Measurements from ENCODE around the gene ERI2. TPM values are rescaled to one million over a fixed set of nuclear protein-coding genes. Genes with fewer than 3 reads are reported as not detected.

ERI2 gene
- total RNA-seq, 1 experiment from 2014 or later, result 22.4 TPM

DNA sequence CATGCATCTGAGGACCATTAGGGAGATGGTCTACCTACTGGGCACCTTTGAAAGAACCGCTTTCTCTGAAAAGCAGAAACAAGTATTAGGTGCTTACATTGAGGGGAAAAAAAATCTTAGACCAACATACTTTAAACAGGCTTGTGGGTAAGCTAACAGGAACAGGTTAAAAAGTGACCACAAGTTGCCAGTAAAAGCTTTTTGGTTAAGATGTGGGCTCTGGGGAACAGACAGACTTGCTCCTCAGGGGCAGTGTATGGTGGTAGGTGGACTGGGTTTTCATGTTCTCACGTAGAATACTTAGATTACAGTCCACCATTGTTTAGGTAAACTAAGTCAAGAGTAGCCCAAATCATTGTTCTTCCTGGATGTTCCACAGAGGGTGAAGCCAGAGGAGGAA, 41.3 kb upstream of the ERI2 start:
- TF ChIP-seq, protein P1, sequence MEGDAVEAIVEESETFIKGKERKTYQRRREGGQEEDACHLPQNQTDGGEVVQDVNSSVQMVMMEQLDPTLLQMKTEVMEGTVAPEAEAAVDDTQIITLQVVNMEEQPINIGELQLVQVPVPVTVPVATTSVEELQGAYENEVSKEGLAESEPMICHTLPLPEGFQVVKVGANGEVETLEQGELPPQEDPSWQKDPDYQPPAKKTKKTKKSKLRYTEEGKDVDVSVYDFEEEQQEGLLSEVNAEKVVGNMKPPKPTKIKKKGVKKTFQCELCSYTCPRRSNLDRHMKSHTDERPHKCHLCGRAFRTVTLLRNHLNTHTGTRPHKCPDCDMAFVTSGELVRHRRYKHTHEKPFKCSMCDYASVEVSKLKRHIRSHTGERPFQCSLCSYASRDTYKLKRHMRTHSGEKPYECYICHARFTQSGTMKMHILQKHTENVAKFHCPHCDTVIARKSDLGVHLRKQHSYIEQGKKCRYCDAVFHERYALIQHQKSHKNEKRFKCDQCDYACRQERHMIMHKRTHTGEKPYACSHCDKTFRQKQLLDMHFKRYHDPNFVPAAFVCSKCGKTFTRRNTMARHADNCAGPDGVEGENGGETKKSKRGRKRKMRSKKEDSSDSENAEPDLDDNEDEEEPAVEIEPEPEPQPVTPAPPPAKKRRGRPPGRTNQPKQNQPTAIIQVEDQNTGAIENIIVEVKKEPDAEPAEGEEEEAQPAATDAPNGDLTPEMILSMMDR (conservative IDR thresholded peaks at IDR 0.05), result no peak
- Histone ChIP-seq H2BK12ac (ENCODE audit: insufficient read length, low read depth, low read length) (no peak overlapping the region), H3K23ac (ENCODE audit: insufficient read length, low read depth, low read length) (no peak overlapping the region), H4K5ac (ENCODE audit: insufficient read length, low read depth, low read length) (no peak overlapping the region), H2BK15ac (ENCODE audit: low read depth, low read length) (no peak overlapping the region), H4K91ac (ENCODE audit: insufficient read length, low read depth, low read length) (no peak overlapping the region), H3K4me1 (ENCODE audit: insufficient read depth, low read length) (no peaks in the 10 kb centered on the region), H4K8ac (replicated peaks; ENCODE audit: insufficient read length, low read depth, low read length) (no peak overlapping the region), H2AFZ (ENCODE audit: low read length) (no peak overlapping the region), H3K4me2 (ENCODE audit: insufficient read depth, insufficient read length, low read length) (no peak overlapping the region), H3K56ac (ENCODE audit: insufficient read length, low read depth, low read length) (no peak overlapping the region), H3K18ac (ENCODE audit: insufficient read length, low read depth, low read length) (no peak overlapping the region), H2BK20ac (ENCODE audit: low read depth, low read length, poor library complexity, severe bottlenecking) (no peak overlapping the region), H3K27me3 (ENCODE audit: insufficient read depth, low read length) (no peaks in the 10 kb centered on the region; the same call in 1 of the 2 replicates), H3K23me2 (ENCODE audit: insufficient read length, low read depth, low read length, poor library complexity, severe bottlenecking) (no peaks in the 10 kb centered on the region), H3K79me1 (ENCODE audit: insufficient read depth, low read depth, low read length, poor library complexity, severe bottlenecking) (no peaks in the 10 kb centered on the region), H2BK5ac (ENCODE audit: insufficient read length, low read length) (no peak overlapping the region), H3K14ac (ENCODE audit: insufficient read depth, low read length) (no peak overlapping the region), H3T11ph (ENCODE audit: low read length) (no peak overlapping the region), H3K4ac (ENCODE audit: low read depth, low read length) (no peak overlapping the region), H3K9me3 (ENCODE audit: control insufficient read depth, low read depth, low read length) (no peaks in the 10 kb centered on the region), H3K9ac (ENCODE audit: extremely low read depth, insufficient read length, low read length) (no peak overlapping the region), H3K79me2 (ENCODE audit: insufficient read depth, low read length) (no peaks in the 10 kb centered on the region), H4K20me1 (ENCODE audit: control insufficient read depth, insufficient read depth, insufficient read length) (no peaks in the 10 kb centered on the region), H2AK5ac (ENCODE audit: insufficient read length, low read length) (no peak overlapping the region), H2BK120ac (ENCODE audit: low read depth, low read length, poor library complexity, severe bottlenecking) (no peak overlapping the region), H3K27ac (ENCODE audit: insufficient read length, low read depth, low read length) (no peak overlapping the region)
- DNase-seq, result no peak
- Mint-ChIP-seq H3K36me3 (ENCODE audit: insufficient read depth in 1 of 3, low read depth in 3 of 3) (peaks cover 4 to 25% (median 10%) of the 10 kb centered on the region in 3 experiments; a peak in 5 of 7 replicates), H3K4me3 (no peak overlapping the region), H3K4me1 (no peaks in the 10 kb centered on the region), H3K27me3 (ENCODE audit: low read depth) (no peaks in the 10 kb centered on the region), H3K9me3 (no peaks in the 10 kb centered on the region), H3K27ac (no peak overlapping the region)
- WGBS (ENCODE audit: extremely low coverage, insufficient read length, low lambda C conversion rate), result no CpG with 5 or more reads among the region's 2 CpGs

All from H9 (cell line).